ENCODE results near the gene KIF20A.

- no peak for TF ChIP-seq POLR2AphosphoS5 (IDR thresholded peaks at IDR 0.05; ENCODE audit: borderline replicate concordance, low read depth, low read length)
- TF ChIP-seq EZH2 (IDR thresholded peaks at IDR 0.05) = no peak
Measured at GRCh38 chr5:138129347-138129746, 49.6 kb upstream of the KIF20A start.
